Breast epithelium (tissue), 4 donors: Measurements from ENCODE around the gene H6PD. TPM values are rescaled to one million over a fixed set of nuclear protein-coding genes. Genes with fewer than 3 reads are reported as not detected.

Experiments
- DNase-seq, 2 donors: peaks; one replicate each; pipeline ENCODE4 v3.0.0-alpha.2; 2019; ENCODE audit warnings: low spot score in 2 of 2
- H3K27ac ChIP-seq, 2 donors: fragments of 200-600 bp; sonication (generic) in 1 of 2; one replicate each; pipeline ENCODE4 v1.5.1; 2016 to 2019; ENCODE audit warnings: mild to moderate bottlenecking in 1 of 2
- H3K27me3 ChIP-seq, 2 donors: fragments of 200-600 bp; sonication (generic) in 1 of 2; one replicate each; pipeline versions ENCODE4 v1.5.1 to v1.6.0; 2017 to 2019; ENCODE audit warnings: control low read depth in 1 of 2, mild to moderate bottlenecking in 1 of 2
- H3K36me3 ChIP-seq: fragments of 200-600 bp; one replicate; pipeline ENCODE4 v1.5.1; 2019
- H3K4me1 ChIP-seq, 2 donors: fragments of 200-600 bp; sonication (generic); one replicate each; pipeline ENCODE4 v1.5.1; 2016 to 2019; ENCODE audit warnings: control low read depth in 1 of 2
- H3K4me3 ChIP-seq, 3 donors: fragments of 200-600 bp; sonication (generic); 1 replicate in 2 of 3; 2 replicates in 1 of 3; pipeline ENCODE4 v1.5.1; 2016 to 2019; ENCODE audit warnings: mild to moderate bottlenecking in 3 of 3, moderate library complexity in 2 of 3
- H3K9me3 ChIP-seq, 2 donors: fragments of 200-600 bp; sonication (generic) in 1 of 2; one replicate each; pipeline ENCODE4 v1.5.1; 2016 to 2019; ENCODE audit warnings: control low read depth in 1 of 2
- CTCF ChIP-seq, 3 donors: fragments of 450-650 bp; IDR thresholded peaks; one replicate each; pipeline ENCODE4 v1.5.1; 2016 to 2017; ENCODE audit warnings: antibody characterized with exemption in 3 of 3, mild to moderate bottlenecking in 3 of 3, moderate library complexity in 3 of 3
- POLR2A ChIP-seq: fragments of 450-650 bp; IDR thresholded peaks from one replicate; pipeline ENCODE4 v1.6.1; 2016; ENCODE audit warnings: antibody characterized with exemption, mild to moderate bottlenecking, moderate library complexity
- POLR2AphosphoS5 ChIP-seq, 3 donors: sonication (generic); formaldehyde crosslinking; IDR thresholded peaks; one replicate each; pipeline ENCODE4 v1.6.1; 2017; ENCODE audit warnings: antibody characterized with exemption in 3 of 3
- intact Hi-C: fragments of 100-400 bp; cut with DNase I; formaldehyde crosslinking; loops from one replicate; pipeline ENCODE4 v1.15.1; 2023; ENCODE audit warnings: low total_unique reads
- total RNA-seq, 3 donors: library from RNA; depleted of rRNA; stranded (reverse); fragments of >200 nt; gene quantifications; one replicate each; pipeline ENCODE4 v1.1.0, GENCODE V29; 2016

Gene H6PD
- total RNA-seq, 3 donors from 2014 or later, result 46.4 to 77.4 (median 49.5) TPM

GRCh38 chr1:9311029-9311428, 76.5 kb downstream of the H6PD start:
- TF ChIP-seq POLR2AphosphoS5 (IDR thresholded peaks at IDR 0.05) (no peak), POLR2A (no peak), CTCF (IDR thresholded peaks at IDR 0.05) (no peak)
- H3K4me3 ChIP-seq, result no peak overlapping the region
- intact Hi-C loops, result no loop called here
- H3K4me1 ChIP-seq, result no peaks in the 10 kb centered on the region
- H3K9me3 ChIP-seq, result no peaks in the 10 kb centered on the region
- DNase-seq, result no peak
- H3K36me3 ChIP-seq, result no peaks in the 10 kb centered on the region
- H3K27me3 ChIP-seq, result no peaks in the 10 kb centered on the region
- H3K27ac ChIP-seq, result no peak overlapping the region

GRCh38 chr1:9311479-9311878, 76.9 kb downstream of the H6PD start:
- Histone ChIP-seq H3K9me3 (no peaks in the 10 kb centered on the region), H3K27ac (no peak overlapping the region), H3K4me1 (no peaks in the 10 kb centered on the region), H3K36me3 (no peaks in the 10 kb centered on the region), H3K4me3 (no peak overlapping the region), H3K27me3 (no peaks in the 10 kb centered on the region)
- DNase-seq, result no peak
- intact Hi-C loops, result no loop called here
- TF ChIP-seq CTCF (IDR thresholded peaks at IDR 0.05) (no peak), POLR2A (no peak), POLR2AphosphoS5 (IDR thresholded peaks at IDR 0.05) (no peak)

- Histone ChIP-seq H3K4me1 (no peaks in the 10 kb centered on the region), H3K27me3 (no peaks in the 10 kb centered on the region), H3K27ac (no peak overlapping the region), H3K4me3 (no peak overlapping the region), H3K36me3 (no peaks in the 10 kb centered on the region), H3K9me3 (no peaks in the 10 kb centered on the region)
- DNase-seq, result no peak
- intact Hi-C loops, result no loop called here
- TF ChIP-seq CTCF (IDR thresholded peaks at IDR 0.05), result no peak
- no peak for TF ChIP-seq POLR2A
- TF ChIP-seq POLR2AphosphoS5 (IDR thresholded peaks at IDR 0.05), result no peak
Observed at GRCh38 chr1:9312168-9312720, 77.7 kb downstream of the H6PD start.

- Histone ChIP-seq H3K4me3 (no peak overlapping the region), H3K36me3 (no peaks in the 10 kb centered on the region), H3K27ac (peak overlapping the region in 1 of 2 donors; percentile 7), H3K9me3 (no peaks in the 10 kb centered on the region), H3K27me3 (no peaks in the 10 kb centered on the region), H3K4me1 (no peaks in the 10 kb centered on the region)
- no peak for TF ChIP-seq POLR2AphosphoS5 (IDR thresholded peaks at IDR 0.05)
- no peak for TF ChIP-seq CTCF (IDR thresholded peaks at IDR 0.05)
- no peak for TF ChIP-seq POLR2A
- no peak for DNase-seq
- intact Hi-C loops, result no loop called here
Observed at GRCh38 chr1:9313576-9313975, 79.0 kb downstream of the H6PD start.

- TF ChIP-seq POLR2AphosphoS5 (IDR thresholded peaks at IDR 0.05) (no peak), POLR2A (no peak), CTCF (IDR thresholded peaks at IDR 0.05) (no peak)
- no peak for DNase-seq
- no peaks in the 10 kb centered on the region for H3K4me1 ChIP-seq
- no peaks in the 10 kb centered on the region for H3K27me3 ChIP-seq
- no peaks in the 10 kb centered on the region for H3K9me3 ChIP-seq
- intact Hi-C loops, result no loop called here
- no peak overlapping the region for H3K4me3 ChIP-seq
- H3K36me3 ChIP-seq, result no peaks in the 10 kb centered on the region
- peak overlapping the region in 1 of 2 donors; percentile 76 for H3K27ac ChIP-seq
Observed at GRCh38 chr1:9314111-9314510, 79.5 kb downstream of the H6PD start.
